NT2/D1 (cell line): ENCODE measurements around the gene STAU1.

Experiments used
- SUZ12 ChIP-seq: IDR thresholded peaks from 2 replicates; pipeline ENCODE4 v1.6.1; 2011; ENCODE audit not compliant: insufficient read length, insufficient read depth; ENCODE audit errors: extremely low read depth
- YY1 ChIP-seq: IDR thresholded peaks from 2 replicates; pipeline ENCODE4 v1.6.1; 2011; ENCODE audit not compliant: insufficient read length, insufficient read depth
- ZNF274 ChIP-seq: IDR thresholded peaks from 2 replicates; pipeline ENCODE4 v1.6.1; 2011; ENCODE audit warnings: mild to moderate bottlenecking, low read depth, low read length

DNA sequence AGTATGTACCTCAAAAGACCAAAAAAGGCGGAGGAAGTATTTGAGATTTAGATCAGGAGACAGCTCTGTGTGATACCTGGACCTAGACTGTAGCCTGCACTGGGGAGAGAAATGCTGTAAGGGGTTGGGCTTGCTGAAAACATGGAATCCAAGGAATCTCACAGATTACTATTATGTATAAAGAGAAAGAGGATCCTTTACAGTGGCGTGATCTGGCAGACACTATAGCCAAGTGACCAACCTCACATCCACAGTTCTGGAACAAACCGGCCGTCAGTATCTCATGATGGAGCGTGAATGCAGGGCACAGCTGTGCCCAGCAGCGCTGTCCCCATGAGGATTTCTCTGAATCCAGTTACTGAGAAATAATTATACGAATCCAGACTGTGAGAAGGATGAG lies 43.3 kb upstream of the STAU1 start:
- TF ChIP-seq SUZ12: no peak
- no peak for TF ChIP-seq ZNF274
- TF ChIP-seq YY1: no peak
